IPS DF 4.7 (cell line): ENCODE measurements around the gene CYS1.

Experiments used
- DNase-seq: peaks from one replicate; pipeline ENCODE4 v3.0.0-alpha.2; 2013; ENCODE audit warnings: low spot score; ENCODE audit errors: extremely low read depth

CYS1 gene

DNA sequence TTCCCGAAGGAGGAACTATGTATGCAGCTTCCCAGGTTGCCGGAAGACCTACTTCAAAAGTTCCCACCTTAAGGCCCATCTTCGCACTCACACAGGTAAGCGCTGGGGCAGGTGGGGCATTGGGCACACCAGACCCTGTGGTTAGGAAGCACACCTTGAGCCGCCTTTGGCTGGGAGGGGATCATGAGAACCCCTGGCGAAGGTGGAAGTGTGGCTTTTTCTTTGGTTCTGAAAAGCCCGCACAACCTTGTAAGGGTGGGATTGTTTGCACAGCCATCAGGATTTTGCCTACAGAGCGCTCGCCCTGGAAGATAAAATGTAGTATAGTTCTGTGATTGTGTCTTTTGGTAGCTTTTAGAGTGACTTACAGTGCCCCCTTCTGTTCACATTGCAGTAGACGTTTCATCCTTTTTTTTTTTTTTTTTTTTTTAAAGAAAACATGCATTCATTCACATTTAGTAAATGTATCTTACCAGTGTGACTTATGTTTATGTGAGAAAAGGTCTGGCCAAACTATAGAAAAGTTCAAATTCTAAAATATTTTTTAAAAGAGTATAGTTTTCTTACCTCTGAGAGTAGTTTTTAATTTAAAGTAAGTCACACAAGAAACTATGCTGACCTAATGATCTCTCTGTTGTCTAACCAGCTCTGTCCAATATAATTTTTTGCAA is 31.6 kb downstream of the CYS1 start:
- DNase-seq, result no peak

DNA sequence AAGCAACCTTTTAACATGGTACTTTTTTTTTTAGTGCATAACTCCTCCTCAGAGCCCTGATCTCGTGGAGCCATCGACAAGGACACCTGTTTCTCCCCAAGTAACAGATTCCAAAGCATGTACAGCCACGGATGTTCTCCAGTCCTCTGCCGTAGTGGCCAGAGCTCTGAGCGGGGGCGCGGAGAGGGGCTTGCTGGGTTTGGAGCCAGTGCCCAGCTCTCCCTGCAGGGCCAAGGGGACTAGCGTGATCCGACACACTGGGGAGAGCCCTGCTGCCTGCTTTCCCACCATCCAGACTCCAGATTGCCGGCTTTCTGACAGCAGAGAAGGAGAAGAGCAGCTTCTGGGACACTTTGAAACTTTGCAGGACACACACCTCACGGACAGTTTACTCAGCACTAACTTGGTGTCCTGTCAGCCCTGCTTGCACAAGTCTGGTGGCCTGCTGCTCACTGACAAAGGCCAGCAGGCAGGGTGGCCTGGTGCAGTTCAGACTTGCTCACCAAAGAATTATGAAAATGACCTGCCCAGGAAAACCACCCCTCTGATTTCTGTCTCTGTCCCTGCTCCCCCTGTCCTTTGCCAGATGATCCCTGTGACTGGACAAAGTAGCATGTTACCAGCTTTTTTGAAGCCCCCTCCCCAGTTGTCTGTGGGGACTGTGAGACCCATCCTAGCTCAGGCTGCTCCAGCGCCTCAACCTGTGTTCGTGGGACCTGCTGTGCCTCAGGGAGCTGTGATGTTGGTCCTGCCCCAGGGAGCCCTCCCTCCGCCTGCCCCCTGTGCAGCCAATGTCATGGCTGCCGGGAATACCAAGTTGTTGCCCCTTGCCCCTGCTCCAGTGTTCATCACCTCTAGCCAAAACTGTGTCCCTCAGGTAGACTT is 32.4 kb downstream of the CYS1 start:
- DNase-seq, result no peak

DNA sequence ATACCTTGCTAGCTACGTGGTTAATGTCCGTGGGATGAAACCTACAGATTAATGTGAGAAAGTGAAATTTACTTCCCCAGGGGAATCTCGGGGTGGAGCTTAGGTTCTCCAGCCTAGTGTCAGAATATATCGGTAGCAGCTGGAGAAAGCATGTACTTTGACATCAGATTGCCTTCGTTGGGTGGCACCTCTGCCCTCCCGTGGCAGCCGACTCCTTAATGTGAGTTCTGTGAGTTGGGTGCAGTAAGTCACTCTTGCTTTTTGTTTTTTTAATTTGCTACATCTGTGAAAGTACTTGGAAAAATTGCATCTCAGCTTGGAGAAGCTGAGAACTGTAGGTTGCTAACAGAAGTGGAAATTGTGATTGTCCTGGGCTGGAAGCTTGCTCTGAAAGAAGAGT is 33.3 kb downstream of the CYS1 start:
- no peak for DNase-seq

DNA sequence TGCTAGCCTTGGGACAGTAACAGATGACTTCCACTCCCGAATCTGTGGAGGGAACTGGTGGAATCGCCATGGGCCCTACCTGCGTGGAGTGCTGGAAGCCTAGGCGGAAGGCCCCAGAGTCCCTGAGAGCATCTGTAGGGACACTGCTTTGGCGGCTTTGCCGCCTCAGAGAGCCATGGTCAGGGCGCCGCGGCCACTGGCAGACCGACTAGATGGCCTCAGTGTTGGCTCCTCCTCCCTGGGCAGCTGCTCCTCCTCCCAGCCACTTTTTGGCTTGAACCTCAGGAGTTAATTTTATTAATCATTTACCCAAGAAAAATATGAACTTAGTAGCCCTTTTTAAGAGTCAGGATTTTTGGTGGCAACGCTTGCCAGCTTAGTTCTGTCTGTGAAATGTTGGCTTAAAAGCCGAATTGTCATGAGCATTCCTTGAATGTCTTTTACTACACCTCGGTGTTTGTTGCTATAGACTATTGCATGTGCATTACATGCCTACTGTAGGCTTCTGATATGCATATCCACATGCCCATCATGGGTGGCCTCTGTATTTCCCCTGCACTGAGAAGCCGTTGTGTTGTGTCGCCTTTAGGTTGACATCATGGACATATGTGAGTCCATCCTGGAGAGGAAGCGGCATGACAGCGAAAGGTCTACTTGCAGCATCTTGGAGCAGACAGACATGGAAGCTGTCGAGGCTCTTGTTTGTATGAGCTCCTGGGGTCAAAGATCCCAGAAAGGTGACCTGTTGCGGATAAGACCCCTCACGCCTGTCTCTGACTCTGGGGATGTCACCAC is 34.5 kb downstream of the CYS1 start:
- DNase-seq, result no peak

DNA sequence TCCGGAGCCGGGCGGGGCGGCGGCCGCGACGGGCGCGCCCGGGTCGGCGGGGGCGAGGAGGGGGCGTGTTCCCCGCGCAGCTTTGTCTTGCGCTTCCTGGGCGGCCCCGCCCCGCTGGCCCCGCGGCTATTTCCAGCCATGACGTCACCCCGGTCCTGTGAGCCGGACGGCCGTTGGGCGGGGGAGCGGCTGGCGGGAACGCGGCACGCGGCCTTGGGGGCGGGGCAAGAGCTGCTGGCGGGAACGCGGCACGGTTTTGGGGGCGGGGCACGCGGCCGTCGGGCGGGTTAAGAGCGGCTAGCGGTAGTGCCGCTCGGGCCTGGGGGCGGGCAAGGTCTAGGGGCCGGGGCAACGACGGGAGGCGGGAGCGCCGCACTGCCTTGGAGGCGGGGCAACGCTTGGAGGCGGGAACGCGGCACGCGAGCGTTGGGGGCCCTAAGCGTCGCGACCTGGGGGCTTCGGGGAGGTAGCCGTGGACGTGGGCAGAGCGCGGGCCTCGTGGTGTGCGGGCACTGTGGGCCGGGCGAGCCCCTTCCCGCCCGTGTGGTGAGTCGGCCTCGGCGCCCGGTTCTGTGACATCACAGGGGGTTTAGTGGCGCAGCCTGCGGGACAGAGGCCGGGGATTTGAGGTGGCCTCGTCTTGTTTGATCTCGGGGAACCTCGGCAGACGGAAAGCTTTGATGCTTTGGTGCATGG is 36.2 kb downstream of the CYS1 start:
- DNase-seq, result no peak

DNA sequence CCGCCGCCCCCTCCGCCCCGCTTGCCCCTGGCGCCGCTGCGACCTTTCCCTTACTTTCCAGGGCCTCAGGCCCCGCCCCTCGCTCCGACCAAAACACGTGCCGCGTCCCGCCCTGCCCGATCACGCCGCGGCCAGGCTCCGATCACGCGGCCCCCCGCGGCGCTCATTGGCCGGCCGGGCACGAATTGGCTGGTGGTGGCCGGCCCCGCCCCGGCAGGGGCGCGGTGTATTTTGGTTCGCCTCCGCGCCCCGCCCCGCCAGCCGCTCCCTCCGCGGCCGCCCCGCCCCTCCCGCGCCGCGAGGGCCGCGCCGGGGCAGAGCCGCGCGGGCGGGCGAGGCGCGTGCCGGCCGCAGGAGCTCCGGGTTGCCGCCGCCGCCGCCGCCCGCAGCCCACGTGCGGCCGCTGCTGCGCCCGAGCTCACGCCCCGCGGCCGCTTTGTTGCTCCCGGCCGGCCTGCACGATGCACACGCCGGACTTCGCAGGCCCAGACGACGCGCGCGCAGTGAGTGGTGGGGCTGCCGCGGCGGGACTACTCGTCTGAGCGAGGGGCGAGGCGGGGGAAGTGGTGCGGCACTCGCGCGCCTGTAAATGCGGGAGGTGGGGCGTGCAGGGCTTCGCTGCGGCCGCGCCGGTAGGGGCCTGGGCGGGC is 36.8 kb downstream of the CYS1 start, which contains the start of gene KLF11:
Gene KLF11 (plus strand): TSS at position 295 of the 650 bp plus-strand sequence. CDS start 167 bp downstream, at position 462.
- no peak for DNase-seq

DNA sequence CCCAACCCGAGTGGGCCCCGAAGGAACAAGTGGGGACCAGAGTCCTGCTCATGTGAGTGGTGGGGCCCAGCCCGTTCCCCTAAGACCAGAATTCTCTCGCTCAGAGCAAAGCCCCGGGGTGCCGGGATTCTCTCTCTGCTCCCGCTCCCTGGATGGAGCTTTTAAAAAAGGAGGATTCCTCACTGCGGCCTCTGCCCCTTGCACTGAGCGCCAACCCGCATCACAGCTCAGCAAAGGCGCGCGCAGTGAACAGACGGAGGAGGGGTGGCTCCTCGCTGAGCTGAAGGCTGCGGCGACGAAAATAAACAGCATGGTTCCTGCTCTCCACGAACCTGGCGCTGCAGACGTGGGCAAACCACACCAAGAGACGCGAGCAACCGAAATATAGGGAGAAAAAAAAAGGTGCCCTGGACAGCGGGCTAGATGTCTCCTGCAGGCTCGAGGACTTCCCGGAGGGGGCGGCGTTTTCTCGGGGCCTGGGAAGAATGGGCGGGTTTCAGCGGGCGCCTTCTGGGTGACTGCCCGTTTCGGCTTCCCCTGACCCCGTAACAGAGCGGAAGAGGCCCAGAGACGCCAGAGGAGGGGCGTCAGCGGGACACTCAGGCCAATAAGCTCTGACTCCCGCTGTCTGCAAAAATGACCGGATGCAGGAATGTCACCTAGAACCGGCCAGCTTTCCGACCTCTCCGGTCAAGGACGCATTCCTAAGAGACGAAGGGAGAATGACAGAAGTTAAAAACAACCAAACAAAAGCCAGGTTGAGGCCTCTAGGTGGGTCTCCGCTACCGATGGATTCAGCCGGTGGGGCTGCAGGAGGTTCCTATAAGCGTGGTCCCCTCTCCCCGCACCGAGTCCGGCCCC is 37.7 kb downstream of the CYS1 start:
- DNase-seq, result no peak

DNA sequence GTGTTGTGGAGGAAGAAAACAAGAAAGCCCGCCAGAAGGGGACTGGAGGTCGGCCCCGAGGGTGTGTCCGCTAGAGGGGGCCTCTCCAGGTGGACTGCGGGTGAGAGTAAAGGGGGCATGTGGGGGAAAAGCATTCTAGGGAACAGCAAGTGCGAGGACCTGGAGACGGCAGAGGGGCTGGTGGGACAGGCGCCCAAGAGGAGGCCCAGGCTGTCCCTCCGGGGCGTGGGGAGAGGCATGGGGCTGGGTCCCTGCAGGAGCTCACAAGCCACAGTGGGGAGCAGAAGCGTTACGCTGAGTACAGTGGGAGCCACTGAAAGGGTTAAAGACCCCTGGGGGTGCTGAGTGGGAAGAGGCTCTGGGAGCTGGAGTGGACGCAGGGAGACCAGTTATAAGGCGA is 38.5 kb downstream of the CYS1 start:
- DNase-seq, result no peak

DNA sequence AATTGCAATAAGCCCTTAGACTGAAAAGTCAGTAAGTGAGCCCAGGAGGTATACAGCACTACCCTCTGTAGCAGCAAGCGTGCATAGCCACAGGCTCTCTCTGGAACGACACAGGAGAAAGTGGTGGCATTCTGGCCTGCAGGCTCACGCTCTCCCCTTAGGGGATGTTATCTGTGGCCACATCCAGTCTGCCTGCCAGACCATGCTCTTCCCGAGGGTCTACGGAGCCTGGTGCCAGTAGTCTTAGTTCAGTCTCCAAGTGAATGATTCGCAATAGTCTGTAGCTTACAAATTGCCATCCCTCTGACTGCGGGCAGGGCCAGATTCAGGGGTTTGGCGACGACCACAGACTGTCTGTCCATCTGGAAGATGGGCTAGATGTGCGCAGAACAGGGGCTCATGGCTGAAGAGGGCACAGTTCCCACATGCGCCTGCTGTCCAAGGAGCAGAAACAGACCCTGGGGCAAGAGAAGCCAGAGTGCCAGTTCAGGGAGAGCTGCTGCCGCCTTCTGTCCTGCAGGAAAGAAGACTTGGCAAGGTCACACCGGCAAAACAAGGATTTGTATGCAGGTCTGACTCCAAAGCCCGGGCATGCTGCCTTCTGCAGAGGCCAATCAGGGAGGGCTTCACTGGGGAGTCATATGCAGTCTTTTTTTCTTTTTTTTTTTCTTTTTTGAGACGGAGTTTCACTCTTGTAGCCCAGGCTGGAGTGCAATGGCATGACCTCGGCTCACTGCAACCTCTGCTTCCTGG is 40.4 kb downstream of the CYS1 start:
- no peak for DNase-seq

DNA sequence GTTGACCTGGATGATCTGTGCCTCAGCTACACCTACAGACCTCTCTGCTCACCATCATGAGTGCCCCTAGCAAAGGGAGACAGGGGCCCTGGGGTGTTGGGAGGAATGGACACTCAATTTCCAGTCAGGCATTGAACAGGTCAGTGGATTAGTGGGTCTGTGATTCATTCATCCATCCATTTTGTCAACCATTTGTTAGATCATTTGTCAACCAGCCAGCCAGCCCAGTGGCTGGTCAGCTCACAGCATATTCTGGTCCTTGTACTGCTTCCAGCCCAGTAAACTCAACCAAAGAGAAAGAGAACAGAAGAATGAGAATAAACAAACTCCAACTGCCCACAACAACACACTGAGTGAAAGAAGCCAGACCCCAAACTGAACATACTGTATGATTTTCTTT is 41.5 kb downstream of the CYS1 start:
- DNase-seq, result no peak

DNA sequence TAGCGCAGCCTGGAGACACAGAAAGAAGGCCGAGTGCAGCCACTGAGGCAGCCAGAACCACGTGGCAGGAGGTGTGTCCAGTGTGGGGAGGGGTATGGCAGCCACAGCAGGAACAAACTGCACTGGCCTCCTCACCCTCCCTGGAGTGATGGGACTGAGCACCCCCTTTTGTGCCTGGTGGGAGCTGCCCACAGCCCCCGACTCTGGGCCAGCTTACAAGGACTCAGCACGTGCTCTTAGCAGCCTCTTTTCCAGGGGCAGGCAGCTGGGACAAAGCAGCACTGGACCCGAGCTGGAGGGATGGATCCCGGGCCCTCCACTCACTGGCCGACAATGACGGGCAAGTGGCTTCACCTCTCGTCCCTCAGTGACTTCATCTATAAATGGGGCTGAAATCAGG is 42.1 kb downstream of the CYS1 start:
- no peak for DNase-seq

DNA sequence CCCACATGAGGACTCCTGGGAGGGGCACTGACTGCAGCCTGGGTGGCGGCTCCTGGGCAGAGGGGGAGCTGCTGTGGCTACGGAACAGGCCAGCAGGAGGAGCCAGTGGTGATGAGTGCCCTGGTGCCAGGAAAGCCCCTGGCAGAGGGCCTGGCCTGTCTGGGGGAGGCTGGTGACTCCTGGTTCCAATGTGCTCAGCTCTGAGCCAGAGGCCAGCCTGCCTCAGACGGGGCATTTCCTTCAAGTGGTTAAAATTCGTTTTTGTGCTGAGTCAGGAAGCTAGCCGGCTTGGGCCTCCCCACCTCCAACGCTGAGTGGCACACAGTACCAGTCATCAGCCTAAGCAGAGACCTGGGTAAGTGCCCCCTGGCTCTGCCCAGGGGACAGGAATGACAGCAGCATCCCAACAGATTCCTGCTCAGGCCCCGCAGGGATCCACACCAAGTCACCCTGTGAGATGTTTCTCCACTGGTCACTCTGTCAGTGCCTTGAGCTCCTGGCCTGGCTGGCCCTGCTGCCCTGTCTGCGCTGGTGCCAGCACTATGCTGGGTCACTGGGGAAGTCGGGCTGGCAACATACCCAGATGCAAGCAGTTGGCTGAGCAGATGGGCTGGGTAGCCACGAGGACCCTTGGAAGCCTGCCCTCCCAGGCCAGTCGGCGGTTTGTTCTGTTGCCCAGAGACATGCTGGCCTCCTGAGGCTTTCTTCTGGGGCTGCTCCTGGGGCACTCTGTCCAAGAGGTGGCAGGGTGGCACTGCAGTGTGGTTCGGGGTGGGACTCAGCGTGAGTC is 43.9 kb downstream of the CYS1 start:
- no peak for DNase-seq

DNA sequence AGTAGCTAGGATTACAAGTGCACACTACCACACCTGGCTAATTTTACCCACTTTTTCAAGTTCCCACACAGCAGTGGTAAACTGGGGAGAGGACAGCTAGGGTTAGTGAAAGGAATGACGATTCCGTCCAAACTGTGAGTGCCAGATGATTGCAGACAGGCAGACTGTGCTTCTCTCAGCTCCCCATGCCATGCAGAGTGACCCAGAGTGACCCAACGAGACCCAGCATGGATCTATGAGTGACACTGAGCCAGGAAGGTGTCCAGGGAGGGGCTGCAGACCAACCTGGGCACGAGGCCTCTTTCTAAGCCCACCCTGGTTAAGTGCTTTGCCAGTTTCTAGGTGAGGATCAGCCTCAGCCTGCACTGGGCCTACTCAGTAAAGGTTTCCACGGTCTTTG is 44.6 kb downstream of the CYS1 start:
- no peak for DNase-seq

DNA sequence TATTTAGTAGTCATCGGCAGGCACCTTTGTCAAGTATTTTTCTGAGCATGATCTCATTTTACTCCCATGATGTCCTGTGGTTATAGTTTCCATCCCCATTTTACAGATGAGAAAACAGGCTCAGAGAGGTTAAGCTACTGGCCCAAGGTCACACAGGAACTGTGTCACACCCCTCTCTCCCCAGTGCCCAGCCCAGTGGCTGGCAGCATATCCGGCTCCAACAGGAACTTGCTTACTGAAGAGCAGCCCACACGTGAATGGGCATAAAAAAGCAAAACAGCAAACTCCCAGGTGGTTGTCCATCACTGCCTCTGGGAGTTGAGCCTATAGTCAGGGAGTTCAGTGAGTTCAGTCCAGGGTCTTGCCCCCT is 45.2 kb downstream of the CYS1 start:
- DNase-seq, result no peak

DNA sequence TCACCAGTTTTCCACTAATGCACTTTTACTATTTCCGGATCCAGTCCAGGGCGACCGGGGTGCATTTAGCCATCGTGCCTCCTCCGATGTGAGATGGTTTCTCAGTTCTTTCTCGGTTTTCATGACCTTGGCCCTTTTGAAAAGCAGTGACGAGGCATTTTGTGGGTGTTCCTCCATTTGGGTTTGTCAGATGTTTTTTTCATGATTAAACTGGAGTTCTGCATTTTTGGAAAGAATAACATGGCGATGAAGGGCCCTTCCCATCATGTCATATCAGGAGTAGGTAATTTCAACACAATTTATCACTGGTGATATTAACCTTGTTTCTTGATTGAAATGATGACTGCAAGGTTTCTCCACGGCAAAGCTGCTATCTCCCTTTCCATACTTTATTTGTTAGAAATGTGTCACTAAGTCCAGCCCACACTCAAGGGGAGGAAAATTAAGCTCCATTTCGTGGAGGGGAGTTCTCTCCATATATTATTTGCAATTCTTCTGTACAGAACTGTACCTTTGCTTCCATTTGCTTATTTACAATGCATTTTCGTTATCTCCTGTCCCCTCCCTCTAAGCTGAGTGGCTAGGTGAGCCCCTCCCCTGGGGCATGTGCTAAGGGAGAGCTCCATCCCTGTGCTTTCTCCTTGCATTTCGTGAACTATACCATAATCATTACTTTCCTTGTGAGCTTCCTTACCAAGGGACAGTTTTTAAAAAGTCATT is 45.7 kb downstream of the CYS1 start:
- no peak for DNase-seq

DNA sequence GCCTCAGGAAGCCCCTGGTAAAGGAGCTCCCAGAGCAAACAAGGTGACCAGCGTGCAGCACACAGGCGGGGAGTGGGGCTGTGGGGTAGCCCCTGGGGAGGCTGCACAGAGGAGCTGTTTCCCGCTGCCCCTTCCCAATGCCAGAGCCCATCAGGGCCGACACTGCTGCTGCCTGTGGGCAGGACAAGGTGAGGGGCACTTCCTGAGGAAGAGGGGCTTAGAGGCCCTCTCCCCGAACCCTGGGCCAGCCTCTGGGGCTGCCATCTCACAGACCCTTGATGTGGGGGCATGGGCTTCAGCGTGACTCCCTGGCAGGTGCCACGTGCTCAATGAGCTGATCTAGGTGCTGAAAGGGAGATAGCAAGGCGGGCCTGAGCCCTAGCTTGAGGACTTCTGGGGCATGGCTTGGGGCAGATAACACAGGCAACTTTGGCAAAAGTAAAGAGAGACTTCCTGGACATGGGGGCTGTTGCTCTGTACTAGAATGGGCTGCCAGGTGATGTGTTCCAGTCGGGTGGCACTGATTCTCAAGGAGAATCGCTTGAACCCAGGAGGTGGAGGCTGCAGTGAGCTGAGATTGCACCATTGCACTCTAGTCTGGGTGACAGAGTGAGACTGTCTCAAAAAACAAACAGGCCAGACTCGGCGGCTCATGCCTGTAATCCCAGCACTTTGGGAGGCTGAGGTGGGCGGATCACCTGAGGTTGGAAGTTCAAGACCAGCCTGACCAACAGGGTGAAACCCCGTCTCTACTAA is 46.8 kb downstream of the CYS1 start:
- DNase-seq, result no peak

DNA sequence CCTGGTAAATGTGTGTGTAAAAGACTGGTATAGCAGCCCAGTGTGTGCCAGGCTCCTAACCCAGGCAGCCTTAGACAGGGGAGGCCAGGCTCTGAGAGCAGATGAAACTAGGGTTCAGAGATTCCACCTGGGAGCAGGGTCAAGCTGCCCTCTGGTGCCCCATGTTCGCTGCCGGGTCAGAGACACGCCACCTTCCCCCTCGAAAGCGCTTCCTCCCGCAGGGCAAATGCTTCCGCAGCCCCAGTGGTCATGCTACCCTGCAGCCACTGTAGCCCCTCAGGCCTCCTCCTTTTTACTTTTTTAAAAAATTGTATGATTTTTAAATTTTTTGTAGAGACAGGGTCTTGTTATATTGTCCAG is 47.5 kb downstream of the CYS1 start:
- DNase-seq, result no peak
